NCI-H446 treated with DMSO at 0.1 percent for 48 hours (cell line): ENCODE data around the gene DENND2D.

Experiments used
- DNase-seq: peaks from one replicate; lab custom pipeline; 2025; lab: John Stamatoyannopoulos, UW

Gene DENND2D

GRCh38 chr1:111199881-111200801 lies at the start of gene DENND2D:
TSS of gene DENND2D (minus strand) at chr1:111200646. CDS start at chr1:111200459, 187 bp downstream.
- no peak for DNase-seq

GRCh38 chr1:111249960-111250359 lies 49.5 kb upstream of the DENND2D start:
- DNase-seq = no peak

- no peak for DNase-seq
These were observed 46.8 kb upstream of the DENND2D start for GRCh38 chr1:111247125-111247838.

GRCh38 chr1:111242805-111243523 lies 42.5 kb upstream of the DENND2D start:
- DNase-seq = no peak

GRCh38 chr1:111241797-111242196 lies 41.4 kb upstream of the DENND2D start:
- no peak for DNase-seq

GRCh38 chr1:111238056-111238795 lies 37.8 kb upstream of the DENND2D start:
- no peak for DNase-seq

GRCh38 chr1:111236806-111237205 lies 36.4 kb upstream of the DENND2D start:
- no peak for DNase-seq

- no peak for DNase-seq
These were observed 35.9 kb upstream of the DENND2D start for GRCh38 chr1:111236379-111236778.

- DNase-seq = no peak
These were observed 34.4 kb upstream of the DENND2D start for GRCh38 chr1:111234866-111235265.

- no peak for DNase-seq
These were observed 33.8 kb upstream of the DENND2D start for GRCh38 chr1:111234258-111234657.

GRCh38 chr1:111232134-111232533 lies 31.7 kb upstream of the DENND2D start:
- DNase-seq = no peak

GRCh38 chr1:111228748-111229126 lies 28.3 kb upstream of the DENND2D start:
- DNase-seq = no peak

- peak; percentile 20 for DNase-seq
These were observed 27.7 kb upstream of the DENND2D start for GRCh38 chr1:111227851-111228747.

- no peak for DNase-seq
These were observed 27.0 kb upstream of the DENND2D start, which contains the start of gene CHI3L2 for GRCh38 chr1:111227434-111227833. TSS of gene CHI3L2 (plus strand) at chr1:111227713. CDS start at chr1:111227730, 17 bp downstream.

- no peak for DNase-seq
These were observed 25.4 kb upstream of the DENND2D start for GRCh38 chr1:111225717-111226400.

GRCh38 chr1:111225091-111225490 lies 24.6 kb upstream of the DENND2D start:
- DNase-seq = no peak

GRCh38 chr1:111223126-111223685 lies 22.8 kb upstream of the DENND2D start:
- no peak for DNase-seq

- DNase-seq = no peak
These were observed 22.1 kb upstream of the DENND2D start for GRCh38 chr1:111222308-111223125.
